GM18499 (cell line): ENCODE data around the gene NECTIN1.

Experiments
- ATAC-seq: cut with Tn5 transposase; IDR thresholded peaks from one replicate; pipeline ENCODE4 v1.9.1; 2021; ENCODE audit warnings: moderate number of reproducible peaks; ENCODE audit not compliant: insufficient read depth, unreplicated experiment

The NECTIN1 gene

DNA sequence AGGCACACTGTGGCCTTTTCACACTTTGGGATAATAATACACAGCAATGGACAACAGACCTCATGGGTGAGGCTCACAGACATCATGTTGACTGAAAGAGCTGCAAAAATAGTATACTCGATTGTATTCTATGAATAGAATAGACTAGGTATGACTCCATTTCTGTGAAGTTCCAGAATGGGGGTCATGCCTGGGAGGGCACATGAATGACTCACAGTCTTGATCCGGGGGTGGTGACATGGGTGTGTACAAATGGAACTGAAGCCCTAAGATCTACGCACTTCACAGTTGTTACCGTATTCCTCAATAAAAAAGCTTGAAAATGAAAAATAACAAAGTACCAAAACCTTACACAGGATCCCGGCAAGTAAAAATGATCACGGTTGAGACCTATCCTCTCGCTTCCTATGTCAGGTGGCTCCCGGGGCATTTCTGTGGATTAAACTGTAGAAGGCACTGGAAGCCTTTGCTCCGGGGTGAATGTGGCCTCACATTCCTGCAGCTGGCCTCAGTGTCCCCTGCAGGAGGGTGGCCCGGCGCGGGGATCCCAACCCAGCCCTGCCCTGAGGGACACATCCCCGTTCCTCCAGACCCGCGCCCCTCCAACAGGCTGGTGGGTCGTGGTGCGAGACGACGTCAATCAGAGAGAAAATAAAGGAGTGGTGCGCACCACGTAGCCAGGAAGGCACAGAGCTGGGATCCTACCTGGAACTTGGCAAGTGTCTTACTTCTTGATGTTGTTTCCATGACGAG, 75.9 kb downstream of the NECTIN1 start:
- ATAC-seq = no peak

DNA sequence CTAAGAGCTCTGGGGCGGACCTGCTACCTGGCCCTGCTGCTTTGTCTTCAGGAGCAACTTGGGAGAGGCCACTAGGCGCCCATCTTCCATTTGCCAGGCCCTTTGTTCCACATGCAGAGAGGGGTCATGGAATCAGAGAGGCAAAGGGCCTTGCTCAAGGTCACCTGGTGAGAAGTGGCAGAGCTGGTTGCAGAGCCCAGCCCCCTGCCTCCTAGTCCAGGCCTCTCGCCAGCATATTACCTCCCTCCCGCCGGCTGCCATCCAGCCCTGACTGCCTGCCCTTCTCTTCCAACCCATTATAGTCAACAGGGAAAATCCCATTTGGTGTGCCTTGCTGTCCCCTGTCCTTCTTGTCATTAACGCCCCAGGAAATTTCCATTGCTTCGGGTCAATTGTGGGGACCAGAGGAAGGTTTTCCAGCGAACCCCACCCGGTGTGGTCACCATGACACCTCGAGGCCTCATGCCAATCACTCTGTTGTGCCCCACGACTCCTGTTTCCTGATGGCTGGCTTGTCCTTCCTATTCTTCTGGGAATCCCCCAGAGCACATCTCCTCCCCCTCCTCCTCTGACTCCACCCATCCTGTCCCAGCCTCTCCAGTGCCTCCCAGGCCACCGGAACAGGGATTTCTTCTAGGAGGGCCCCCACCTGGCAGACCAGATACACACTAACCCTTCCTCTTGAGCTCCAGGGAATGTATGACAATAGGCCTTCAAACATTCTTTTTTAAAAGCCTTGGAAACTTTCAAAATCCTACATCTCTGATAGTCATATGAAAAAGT, 77.0 kb downstream of the NECTIN1 start:
- ATAC-seq = no peak

DNA sequence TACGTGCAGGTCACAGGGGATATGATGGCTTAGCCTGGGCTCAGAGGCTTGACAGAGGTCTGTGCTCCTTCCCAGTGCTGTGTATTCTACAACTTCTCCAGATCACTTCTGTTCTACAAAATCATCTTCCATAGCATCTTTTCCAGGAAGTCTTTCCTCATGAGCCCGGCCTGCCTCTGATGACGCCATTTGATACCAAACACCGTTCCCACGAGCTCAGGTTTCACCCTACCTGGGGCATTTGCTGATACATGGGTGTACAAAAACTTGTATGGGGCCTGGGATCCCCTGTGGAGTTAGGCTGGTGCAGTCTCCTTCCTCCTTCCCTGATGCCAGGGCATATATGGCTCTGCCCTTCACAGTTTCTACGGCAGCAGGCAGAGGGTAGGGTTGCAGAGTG, 78.7 kb downstream of the NECTIN1 start:
- no peak for ATAC-seq

DNA sequence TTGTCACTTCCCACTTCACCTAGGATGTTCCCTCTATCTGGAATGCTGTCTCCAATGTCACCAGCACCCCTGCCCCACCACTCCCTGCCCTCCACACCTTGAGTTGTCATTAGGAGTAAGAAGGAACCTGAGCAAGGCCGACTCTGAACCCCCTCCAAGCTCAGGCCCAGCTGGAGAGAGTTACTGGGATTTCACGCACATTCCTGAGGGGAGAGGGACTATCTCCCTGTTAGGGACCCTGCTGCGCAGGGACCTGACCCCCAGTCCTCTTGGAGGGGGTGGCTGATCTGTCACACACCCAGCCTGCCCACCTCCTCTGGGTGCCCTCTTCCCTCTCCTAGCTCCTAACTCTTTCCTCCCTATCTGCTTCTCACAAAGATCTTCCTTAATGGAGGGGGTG, 81.7 kb downstream of the NECTIN1 start:
- ATAC-seq = no peak

DNA sequence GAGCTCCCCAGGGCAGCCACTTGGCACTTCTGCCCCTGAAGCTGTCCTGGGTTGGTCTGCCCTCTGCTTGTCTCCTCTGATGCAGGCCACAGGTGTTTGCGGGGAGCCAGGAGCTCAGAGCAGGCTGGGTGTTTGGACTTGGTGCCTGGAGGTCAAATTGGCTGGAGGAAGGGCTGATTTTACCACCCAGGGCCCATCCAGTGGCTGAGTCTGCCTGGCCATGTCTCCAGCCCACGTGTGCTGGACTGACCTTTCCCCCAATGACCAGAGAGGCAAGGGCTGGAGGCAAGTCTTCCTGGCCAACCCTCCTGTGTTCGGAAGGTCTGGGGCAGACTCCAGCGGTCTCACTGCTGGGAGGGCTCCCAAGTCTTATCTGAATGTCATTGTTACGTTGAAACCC, 84.0 kb downstream of the NECTIN1 start:
- no peak for ATAC-seq

DNA sequence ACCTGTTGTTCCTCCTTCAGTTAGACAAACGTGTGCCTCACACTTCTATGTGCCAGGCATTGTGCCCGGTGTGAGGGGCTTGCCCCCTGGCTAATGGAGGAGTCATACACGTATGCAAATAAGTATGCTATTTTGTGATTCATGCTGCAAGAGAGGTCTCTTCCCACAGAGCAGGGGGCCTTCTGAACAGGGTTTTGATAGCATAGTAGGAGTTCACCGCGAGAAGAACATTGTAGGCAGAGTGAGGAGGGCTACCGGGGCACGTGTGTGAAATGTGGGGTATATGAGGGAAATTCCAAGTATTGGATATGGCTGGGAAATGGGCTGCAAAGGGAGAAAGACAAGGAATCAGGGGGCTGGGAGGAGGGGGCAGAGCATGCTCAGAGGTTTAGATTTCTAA, 84.5 kb downstream of the NECTIN1 start:
- no peak for ATAC-seq

DNA sequence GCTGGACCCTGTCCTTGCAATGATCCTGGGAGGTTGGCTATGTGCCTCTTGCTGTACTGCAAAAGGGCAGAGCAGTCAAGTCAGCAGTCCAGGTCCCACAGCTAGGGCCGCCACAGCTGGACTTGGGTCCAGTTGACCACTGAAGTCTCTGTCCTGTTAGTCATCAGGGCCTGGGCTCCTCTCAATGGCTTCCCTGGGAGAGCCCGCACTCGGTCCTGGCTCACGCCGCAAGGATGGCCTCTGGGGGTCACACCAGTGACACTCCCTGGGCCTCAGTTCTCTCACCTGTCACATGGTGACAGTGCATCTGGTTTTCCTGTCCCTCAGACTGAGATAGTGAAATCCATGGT, 85.1 kb downstream of the NECTIN1 start:
- no peak for ATAC-seq

DNA sequence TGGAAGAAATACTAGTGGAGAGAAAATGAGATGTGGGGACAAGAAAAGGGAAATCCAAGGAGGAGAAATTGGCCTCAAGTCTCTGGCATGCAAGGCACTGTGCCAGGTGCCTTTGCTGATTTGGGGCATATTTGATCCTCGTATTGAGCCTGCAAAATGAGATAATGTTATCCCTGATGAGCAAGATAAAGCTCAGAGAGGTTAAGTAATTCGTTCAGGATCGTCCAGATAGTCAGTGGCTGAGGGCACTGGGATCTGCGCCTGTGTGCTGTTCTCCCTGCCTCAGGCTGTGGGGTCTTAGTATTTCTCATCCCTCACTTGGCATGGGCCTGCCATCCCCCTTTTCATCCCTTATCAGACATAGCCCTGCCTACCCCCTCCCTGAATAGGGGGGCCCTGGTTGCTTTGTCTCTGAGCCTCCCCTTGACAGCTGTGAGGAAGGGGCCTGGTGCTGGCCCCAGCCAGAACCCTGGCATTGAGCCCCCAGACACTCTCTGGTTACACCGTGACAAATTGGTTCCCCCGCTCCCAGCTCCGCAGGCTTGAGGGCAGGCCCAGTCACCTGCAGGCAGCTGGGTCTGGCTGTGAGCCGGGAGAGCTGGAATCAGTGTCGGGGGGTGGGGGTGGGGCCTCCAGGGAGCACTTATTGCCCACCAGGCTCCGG, 85.7 kb downstream of the NECTIN1 start:
- ATAC-seq = no peak

DNA sequence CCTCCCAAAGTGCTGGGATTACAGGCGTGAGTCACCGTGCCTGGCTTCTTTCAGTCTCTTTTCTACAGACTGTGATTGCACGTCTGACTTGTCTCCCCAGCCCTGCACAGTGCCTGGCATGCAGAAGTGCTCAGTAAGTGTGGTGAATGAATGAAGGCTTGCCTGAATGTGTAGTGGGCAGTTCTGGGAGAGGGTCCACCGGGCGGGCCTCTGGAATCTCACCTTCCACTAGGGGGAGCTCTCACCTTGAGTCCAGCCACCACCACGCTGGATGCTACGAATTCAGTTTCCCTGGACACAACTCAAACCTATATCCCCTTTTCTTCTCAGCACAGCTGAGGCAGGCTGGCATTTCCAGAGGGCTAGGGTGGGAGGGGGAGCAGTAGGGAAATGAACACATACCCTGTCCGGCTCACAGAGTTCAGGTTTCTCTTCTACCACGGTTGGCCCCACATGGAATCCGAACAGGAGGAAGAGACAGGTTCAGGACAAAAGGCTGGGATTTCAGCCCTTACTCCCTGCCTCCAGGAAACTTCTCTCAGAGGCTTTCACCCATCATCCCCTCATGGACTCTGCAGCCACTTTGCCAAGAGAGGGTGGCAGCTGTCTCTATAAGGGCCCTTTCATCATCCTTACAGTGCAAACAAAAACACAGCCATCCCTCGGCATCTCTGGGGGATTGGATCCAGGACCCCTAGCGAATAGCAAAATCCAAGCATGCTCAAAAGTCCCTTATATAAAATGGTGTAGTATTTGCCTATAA, 86.8 kb downstream of the NECTIN1 start:
- ATAC-seq = no peak

DNA sequence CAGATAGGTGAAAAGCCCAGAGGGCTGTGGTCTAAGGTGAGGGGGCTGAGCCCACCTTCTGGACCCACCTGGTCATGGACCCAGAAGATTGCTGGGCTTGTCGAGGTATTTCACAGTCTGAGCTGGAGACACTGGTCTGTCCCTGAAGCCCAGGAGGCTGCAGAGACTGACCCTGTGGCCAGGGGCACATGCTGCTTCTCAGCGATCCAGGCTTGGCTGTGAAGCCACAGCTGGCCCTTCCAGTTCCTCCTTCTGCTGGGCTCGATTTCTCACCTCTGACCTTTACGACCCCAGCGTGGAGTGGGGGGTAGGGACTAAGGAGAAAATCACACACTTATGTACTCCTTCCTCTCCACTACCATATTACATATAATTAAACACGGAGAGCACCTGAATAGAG, 88.5 kb downstream of the NECTIN1 start:
- ATAC-seq = no peak

DNA sequence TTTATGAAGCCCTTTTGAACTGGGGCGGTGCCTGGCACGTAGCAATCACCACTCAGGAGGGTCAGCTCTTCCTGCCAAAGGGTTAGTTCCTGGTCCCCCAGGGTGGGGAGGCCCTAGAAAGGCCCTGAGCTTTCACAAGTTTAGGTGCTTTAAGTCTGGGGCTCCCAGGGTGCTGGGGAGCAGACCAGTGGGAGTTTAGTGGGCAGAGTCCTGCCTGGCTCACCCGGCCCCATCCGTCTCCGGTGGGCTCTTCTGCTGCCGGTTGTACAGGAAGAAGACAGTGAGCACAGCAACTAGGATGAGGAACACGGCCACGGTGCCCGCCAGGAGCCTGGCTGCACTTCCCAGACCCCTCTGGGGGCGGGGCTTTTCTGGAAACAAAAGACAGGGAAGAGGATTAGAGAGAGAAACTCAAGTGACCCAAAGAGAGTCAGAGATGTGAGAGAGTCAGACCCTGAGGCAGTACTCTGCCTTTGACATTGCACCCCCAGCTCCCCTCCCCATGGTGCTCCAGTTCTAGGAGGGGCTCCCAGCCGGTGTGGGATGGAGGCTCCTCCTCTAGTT, 89.3 kb downstream of the NECTIN1 start:
- ATAC-seq = no peak

DNA sequence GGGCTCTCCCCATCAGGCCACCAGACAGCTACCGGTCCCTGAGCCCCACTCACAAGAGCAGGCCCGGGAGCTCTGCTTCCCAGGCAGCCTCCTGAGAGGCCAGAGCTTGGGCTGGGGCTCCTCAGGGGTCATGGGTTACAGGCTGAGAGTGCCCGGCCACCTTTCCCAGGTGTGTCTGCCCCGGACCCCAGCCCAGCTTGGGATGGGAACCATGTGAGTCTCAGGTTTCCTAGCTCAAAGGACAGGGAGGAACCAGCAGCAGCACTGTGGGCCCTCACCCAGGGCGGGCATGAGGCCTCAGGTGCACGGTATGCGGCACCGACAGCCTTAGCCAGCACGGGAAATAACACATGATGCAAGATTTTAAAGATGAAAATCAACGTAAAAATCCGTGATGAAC, 90.1 kb downstream of the NECTIN1 start:
- ATAC-seq = no peak

DNA sequence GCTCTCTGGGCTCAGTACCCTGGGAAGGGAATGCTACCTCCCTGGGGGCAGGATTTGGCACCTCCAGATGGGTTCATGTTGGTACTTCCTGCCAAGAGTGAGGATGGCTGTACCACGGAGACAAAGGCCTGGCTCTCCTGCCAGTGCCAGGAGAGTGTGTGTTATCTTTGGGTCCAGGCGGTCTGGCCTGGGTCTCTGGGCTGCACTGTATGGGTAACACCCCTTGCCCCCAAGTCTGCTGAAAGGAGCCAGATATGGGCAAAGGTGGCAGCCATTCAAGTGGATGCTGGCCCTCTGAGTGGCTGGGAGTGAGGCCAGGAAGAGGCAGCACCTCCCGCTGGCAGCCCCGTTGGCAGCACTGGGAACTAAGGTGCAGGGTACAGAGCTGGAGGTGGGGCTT, 91.5 kb downstream of the NECTIN1 start:
- no peak for ATAC-seq

DNA sequence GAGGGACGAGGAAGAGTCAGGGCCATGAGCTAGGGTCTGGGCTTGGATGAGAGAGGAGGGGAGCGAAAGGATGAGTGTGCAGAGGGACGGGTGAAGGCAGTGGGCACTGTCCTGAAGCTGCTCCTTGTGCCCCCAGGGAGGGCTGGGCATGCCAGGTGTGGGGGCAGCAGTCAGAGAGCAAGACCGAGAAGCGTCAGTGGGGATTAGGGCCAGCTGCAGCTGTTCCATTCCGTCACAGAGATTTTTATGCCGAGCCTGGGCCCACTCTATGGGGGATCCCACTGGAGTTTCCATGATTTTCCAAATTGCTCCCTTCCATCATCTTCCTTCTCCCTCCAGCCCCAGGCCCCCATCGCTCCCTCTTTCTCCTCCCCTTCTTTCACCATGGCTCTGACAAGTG, 93.2 kb downstream of the NECTIN1 start:
- ATAC-seq = no peak

DNA sequence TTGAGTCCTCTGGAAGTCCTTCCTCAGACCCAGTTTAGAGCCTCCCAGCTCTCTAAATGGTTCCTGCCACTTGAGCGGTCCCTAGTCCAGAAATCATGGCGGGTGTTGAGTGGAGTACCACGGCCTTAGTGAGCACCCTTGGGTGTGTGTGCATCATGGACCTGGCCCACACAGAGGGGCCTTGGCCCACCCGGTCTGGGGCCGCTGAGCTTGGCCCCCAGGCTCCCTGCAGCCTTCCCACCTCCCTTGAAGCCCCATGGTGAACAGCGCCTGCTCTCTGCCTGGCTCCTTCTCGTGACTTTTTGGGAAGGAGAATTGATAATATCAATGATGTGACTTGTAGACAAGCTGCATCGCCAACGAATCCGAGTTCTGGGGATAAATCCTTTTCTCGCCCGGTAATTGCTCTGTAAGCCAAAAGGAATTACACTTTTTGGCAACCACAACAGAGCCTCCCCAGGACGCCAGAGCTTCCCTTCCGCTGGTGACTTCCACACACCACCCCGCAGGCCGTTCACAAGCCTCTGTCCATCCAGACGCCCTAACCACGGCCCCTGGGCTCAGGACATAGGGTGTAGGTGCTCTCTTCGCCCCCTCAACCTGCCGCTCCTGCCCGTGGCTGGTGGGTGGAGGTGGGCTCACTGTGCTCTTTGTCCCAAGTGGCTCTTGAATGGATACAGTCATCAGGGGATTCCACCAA, 93.8 kb downstream of the NECTIN1 start:
- no peak for ATAC-seq

DNA sequence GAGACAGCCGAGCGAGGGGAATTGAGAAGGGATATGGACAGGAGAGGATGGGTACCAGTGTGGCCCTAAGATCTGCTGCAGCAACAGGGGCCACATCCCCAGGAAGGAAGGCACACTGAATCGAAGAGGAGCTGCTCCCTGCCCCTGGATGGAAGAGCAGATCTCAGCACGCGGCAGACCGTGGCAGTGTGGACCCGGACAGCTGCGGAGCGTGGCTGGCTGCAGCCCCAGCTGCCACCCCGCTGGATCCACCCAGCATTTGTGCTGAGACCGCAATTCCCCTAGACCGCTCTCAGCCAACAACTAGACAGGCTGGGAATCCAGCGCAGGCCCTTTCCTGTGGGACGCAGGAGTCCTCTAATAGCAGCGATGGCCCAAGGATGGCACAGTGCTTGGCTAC, 94.7 kb downstream of the NECTIN1 start:
- no peak for ATAC-seq

DNA sequence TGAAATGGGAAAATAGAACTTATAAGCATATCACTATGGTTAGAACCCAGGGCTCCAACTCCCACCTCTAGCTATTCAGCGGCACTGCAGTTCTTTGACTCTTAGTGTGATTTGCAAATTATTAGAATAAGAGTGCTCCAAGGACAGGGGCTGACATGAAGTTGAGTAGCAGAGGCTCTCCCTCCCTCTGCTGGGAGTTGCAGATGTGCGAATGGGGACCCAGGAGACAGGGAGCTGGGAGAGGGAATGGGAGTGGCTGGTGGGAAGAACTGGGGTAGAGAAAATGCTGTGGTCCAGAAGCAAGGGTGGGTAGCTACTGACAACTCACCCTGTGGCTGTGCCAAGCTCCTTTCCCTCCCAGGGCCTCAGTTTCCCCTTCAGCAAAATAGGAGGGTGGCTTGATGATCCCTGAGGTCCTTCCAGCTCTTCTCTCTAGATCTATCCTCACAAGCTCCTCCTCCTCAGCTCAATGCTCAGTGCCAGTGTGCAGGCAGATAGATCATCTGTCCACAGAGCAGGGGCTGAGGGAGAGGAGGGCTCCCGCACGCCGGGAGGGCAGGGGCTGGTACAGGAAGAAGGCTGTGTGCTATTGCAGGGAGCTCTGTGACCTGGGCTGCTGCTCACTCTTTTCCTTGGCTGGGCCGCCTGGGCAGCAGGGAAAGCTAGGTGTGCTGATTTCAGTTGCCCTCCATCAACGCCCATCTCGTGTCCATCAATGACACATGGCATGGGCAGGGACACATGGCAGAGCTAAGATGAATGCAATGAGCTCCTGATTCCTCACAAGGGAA, 99.0 kb downstream of the NECTIN1 start:
- ATAC-seq = no peak

DNA sequence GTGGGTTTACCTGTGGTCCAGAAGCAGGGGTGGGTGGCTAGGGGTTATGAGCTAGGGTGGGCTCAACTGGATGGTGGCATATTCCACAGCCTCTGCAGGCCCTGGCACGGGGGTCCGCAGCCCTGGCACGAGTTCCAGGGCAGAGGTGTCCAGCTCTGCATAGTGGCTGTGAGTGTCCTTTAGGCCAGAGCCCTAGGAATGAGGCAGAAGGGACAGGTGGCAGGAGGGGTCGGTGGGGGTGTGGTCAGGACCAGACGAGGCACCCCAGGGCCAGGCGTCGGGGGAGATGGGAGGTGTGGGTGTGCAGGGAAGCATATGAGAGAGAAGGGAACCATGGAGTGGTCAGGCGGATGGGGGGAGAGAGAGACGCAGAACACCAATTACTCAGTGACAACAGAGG, 99.9 kb downstream of the NECTIN1 start:
- ATAC-seq = no peak

DNA sequence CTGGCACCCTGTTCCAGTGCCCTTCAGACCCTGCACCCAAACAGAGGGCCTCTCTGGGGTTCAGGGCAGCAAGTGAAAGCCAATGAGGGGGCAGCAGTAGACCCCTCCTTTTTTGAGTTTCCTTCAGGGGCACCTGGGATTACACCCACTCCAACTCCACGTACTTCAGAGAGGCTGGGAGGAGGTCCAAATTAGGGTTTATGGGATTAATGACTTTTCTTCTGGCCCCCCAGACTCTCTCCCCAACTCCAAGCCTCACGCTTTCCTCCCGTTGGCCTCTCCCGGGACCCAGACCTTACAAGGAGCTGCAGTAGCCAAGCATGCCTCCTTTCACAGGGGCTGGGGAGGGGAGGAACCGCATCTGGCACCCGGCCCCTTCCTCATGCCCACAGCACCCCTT, 101.7 kb downstream of the NECTIN1 start:
- ATAC-seq = no peak
